H1 (cell line): ENCODE data around the gene FRRS1L.

Source experiments
- CHD2 ChIP-seq: IDR thresholded peaks from 2 replicates; pipeline ENCODE4 v1.6.1; 2012; ENCODE audit warnings: low read length, improper control_type of control experiment
- EZH2 ChIP-seq: fragments of 200-600 bp; sonication (generic); IDR thresholded peaks from 2 replicates; pipeline ENCODE4 v1.7.1; 2012; ENCODE audit warnings: low read depth, mild to moderate bottlenecking, moderate library complexity, low read length, inconsistent platforms; ENCODE audit not compliant: severe bottlenecking
- GTF2F1 ChIP-seq: IDR thresholded peaks from 2 replicates; pipeline ENCODE4 v1.6.1; 2012; ENCODE audit warnings: low read depth, low read length, improper control_type of control experiment, borderline replicate concordance
- POLR2A ChIP-seq, 2 experiments: IDR thresholded peaks; 1 replicate in 1 of 2; 2 replicates in 1 of 2; pipeline ENCODE4 v1.6.1; 2011; ENCODE audit warnings: low read depth in 2 of 2, low read length in 2 of 2, mild to moderate bottlenecking in 2 of 2; ENCODE audit errors: control extremely low read depth in 1 of 2
- POLR2AphosphoS5 ChIP-seq: IDR thresholded peaks from 2 replicates; pipeline ENCODE4 v1.6.1; 2011; ENCODE audit warnings: low read depth, low read length
- RFX5 ChIP-seq: IDR thresholded peaks from 2 replicates; pipeline ENCODE4 v1.6.1; 2011; ENCODE audit warnings: low read depth, low read length, improper control_type of control experiment, borderline replicate concordance
- TAF1 ChIP-seq: IDR thresholded peaks from 2 replicates; pipeline ENCODE4 v1.6.1; 2011; ENCODE audit warnings: mild to moderate bottlenecking, low read depth, low read length
- YY1 ChIP-seq: IDR thresholded peaks from 2 replicates; pipeline ENCODE4 v1.6.1; 2011; ENCODE audit warnings: low read depth, mild to moderate bottlenecking, low read length
- TF ChIP-seq, protein P1 (sequence below), 3 experiments: IDR thresholded peaks; 1 replicate in 2 of 3; 2 replicates in 1 of 3; pipeline versions ENCODE4 v1.5.1 to v1.6.1; 2011; ENCODE audit warnings: low read length in 3 of 3, mild to moderate bottlenecking in 3 of 3, inconsistent platforms in 2 of 3, low read depth in 1 of 3, moderate library complexity in 1 of 3; ENCODE audit not compliant: insufficient read depth in 1 of 3; ENCODE audit errors: control extremely low read depth in 1 of 3
- TF ChIP-seq, protein P2 (sequence below): IDR thresholded peaks from 2 replicates; pipeline ENCODE4 v1.6.1; 2012; ENCODE audit warnings: inconsistent platforms
- TF ChIP-seq, protein P3 (sequence below): IDR thresholded peaks from 2 replicates; pipeline ENCODE4 v1.6.1; 2012; ENCODE audit warnings: inconsistent platforms
- TF ChIP-seq, protein P4 (sequence below): IDR thresholded peaks from 2 replicates; pipeline ENCODE4 v1.6.1; 2012; ENCODE audit warnings: low read length, inconsistent platforms

DNA sequence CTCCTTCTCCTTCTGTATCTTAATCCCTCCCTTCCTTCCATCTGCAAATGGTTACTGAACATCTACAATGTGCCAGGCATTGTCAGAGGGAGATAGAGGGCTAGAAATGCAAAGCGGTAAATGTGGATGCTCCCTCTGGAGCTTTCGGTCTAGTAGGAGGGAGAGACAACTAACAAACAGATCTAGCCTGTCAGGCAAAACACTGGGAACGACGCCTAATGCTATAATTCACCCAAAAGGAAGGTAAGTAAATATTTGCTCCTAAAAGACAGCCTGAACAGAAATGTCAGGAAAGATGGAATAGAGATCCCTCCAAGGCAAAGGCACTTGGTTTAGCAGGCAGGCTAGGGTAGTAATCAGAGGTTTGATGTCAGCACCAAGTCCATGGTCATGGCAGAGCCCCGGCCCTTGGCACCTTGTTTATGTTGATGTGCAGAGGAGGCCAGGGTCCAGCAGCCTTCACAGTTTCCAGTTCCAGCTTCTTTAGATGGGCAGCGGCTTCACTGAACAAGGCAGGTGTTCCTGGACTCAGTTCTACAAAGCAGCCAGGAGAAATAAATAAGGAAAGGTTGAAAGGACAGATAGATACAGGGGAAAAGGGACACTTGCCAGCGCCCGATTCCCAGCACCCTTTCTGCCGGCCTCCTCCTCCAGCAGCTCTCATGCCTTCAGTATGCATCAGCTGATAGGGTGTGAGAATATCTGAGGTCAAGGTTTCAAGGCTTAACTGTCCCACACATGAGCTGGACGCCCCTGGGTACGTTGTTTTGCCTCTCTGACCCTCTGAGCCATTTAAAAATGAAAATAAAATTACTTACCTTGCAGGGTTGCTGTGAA is 46.5 kb upstream of the FRRS1L start:
- TF ChIP-seq CHD2 = no peak
- no peak for TF ChIP-seq RFX5
- TF ChIP-seq, protein P1, sequence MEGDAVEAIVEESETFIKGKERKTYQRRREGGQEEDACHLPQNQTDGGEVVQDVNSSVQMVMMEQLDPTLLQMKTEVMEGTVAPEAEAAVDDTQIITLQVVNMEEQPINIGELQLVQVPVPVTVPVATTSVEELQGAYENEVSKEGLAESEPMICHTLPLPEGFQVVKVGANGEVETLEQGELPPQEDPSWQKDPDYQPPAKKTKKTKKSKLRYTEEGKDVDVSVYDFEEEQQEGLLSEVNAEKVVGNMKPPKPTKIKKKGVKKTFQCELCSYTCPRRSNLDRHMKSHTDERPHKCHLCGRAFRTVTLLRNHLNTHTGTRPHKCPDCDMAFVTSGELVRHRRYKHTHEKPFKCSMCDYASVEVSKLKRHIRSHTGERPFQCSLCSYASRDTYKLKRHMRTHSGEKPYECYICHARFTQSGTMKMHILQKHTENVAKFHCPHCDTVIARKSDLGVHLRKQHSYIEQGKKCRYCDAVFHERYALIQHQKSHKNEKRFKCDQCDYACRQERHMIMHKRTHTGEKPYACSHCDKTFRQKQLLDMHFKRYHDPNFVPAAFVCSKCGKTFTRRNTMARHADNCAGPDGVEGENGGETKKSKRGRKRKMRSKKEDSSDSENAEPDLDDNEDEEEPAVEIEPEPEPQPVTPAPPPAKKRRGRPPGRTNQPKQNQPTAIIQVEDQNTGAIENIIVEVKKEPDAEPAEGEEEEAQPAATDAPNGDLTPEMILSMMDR (IDR thresholded peaks at IDR 0.05; ENCODE audit: control extremely low read depth in 1 of 3, insufficient read depth in 1 of 3, low read depth in 1 of 3, low read length in 3 of 3) = no peak
- TF ChIP-seq, protein P2, sequence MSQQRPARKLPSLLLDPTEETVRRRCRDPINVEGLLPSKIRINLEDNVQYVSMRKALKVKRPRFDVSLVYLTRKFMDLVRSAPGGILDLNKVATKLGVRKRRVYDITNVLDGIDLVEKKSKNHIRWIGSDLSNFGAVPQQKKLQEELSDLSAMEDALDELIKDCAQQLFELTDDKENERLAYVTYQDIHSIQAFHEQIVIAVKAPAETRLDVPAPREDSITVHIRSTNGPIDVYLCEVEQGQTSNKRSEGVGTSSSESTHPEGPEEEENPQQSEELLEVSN = no peak
- no peak for TF ChIP-seq YY1
- TF ChIP-seq, protein P3, sequence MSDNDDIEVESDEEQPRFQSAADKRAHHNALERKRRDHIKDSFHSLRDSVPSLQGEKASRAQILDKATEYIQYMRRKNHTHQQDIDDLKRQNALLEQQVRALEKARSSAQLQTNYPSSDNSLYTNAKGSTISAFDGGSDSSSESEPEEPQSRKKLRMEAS = no peak
- TF ChIP-seq EZH2 = no peak
- TF ChIP-seq, protein P4, sequence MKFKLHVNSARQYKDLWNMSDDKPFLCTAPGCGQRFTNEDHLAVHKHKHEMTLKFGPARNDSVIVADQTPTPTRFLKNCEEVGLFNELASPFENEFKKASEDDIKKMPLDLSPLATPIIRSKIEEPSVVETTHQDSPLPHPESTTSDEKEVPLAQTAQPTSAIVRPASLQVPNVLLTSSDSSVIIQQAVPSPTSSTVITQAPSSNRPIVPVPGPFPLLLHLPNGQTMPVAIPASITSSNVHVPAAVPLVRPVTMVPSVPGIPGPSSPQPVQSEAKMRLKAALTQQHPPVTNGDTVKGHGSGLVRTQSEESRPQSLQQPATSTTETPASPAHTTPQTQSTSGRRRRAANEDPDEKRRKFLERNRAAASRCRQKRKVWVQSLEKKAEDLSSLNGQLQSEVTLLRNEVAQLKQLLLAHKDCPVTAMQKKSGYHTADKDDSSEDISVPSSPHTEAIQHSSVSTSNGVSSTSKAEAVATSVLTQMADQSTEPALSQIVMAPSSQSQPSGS = no peak
- no peak for TF ChIP-seq POLR2AphosphoS5
- no peak for TF ChIP-seq POLR2A (IDR thresholded peaks at IDR 0.05; ENCODE audit: control extremely low read depth in 1 of 2, low read depth in 2 of 2, low read length in 2 of 2)
- no peak for TF ChIP-seq TAF1
- no peak for TF ChIP-seq GTF2F1
